ENCODE results near the gene GPR156. TPM values are rescaled to one million over a fixed set of nuclear protein-coding genes. Genes with fewer than 3 reads are reported as not detected.

GPR156 gene
- total RNA-seq, 4 donors from 2014 or later: 0.18 TPM; not detected in 3

GRCh38 chr3:120129718-120130513, 155.1 kb downstream of the GPR156 start:
- no peak overlapping the region for H3K27ac ChIP-seq
- H3K36me3 ChIP-seq: no peaks in the 10 kb centered on the region
- H3K9me3 ChIP-seq: no peaks in the 10 kb centered on the region
- TF ChIP-seq, protein P1, sequence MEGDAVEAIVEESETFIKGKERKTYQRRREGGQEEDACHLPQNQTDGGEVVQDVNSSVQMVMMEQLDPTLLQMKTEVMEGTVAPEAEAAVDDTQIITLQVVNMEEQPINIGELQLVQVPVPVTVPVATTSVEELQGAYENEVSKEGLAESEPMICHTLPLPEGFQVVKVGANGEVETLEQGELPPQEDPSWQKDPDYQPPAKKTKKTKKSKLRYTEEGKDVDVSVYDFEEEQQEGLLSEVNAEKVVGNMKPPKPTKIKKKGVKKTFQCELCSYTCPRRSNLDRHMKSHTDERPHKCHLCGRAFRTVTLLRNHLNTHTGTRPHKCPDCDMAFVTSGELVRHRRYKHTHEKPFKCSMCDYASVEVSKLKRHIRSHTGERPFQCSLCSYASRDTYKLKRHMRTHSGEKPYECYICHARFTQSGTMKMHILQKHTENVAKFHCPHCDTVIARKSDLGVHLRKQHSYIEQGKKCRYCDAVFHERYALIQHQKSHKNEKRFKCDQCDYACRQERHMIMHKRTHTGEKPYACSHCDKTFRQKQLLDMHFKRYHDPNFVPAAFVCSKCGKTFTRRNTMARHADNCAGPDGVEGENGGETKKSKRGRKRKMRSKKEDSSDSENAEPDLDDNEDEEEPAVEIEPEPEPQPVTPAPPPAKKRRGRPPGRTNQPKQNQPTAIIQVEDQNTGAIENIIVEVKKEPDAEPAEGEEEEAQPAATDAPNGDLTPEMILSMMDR (IDR thresholded peaks at IDR 0.05 in 4 of 5, conservative IDR thresholded peaks at IDR 0.05 in 1 of 5): no peak
- no peak for TF ChIP-seq POLR2A (IDR thresholded peaks at IDR 0.05)
- no peak overlapping the region for H3K4me3 ChIP-seq
- DNase-seq (no peak), ATAC-seq (no peak)
- intact Hi-C loops (cut with DNase I; ENCODE audit: low total_unique reads): no loop called here
- no peaks in the 10 kb centered on the region for H3K27me3 ChIP-seq
- in situ Hi-C loops (cut with MboI; ENCODE audit: low sequenced_read_pairs in 4 of 4): no loop called here
- H3K4me1 ChIP-seq: no peaks in the 10 kb centered on the region

GRCh38 chr3:120129051-120129450, 156.0 kb downstream of the GPR156 start:
- Histone ChIP-seq H3K9me3 (no peaks in the 10 kb centered on the region), H3K27ac (no peak overlapping the region), H3K4me1 (no peaks in the 10 kb centered on the region), H3K36me3 (no peaks in the 10 kb centered on the region), H3K27me3 (no peaks in the 10 kb centered on the region), H3K4me3 (no peak overlapping the region)
- in situ Hi-C loops (cut with MboI; ENCODE audit: low sequenced_read_pairs in 4 of 4): no loop called here
- intact Hi-C loops (cut with DNase I; ENCODE audit: low total_unique reads): no loop called here
- no peak for TF ChIP-seq POLR2A (IDR thresholded peaks at IDR 0.05)
- TF ChIP-seq, protein P1 (IDR thresholded peaks at IDR 0.05 in 4 of 5, conservative IDR thresholded peaks at IDR 0.05 in 1 of 5): no peak
- ATAC-seq (no peak), DNase-seq (no peak)

DNA sequence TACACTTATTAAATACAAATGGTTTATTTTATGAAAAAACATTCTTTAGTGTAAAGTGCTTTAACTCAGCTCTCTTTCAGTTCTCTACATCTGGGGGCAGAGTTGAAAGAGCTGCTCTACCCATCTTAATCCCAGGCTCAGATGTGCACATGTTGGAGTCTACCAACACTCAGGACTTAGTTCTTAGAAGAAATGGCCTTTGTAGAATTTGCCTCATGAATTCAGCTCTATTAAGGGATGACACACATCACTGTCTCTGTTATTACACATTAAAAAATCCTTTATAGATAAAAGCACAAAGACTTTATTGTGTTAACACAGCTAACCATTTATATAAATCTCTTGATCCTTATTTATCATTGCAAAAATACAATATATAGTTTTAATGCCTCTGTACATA, 159.0 kb downstream of the GPR156 start:
- no peak overlapping the region for H3K27ac ChIP-seq
- ATAC-seq (no peak), DNase-seq (no peak)
- H3K4me1 ChIP-seq: no peaks in the 10 kb centered on the region
- intact Hi-C loops (cut with DNase I; ENCODE audit: low total_unique reads): no loop called here
- no peaks in the 10 kb centered on the region for H3K9me3 ChIP-seq
- H3K4me3 ChIP-seq: no peak overlapping the region
- in situ Hi-C loops (cut with MboI; ENCODE audit: low sequenced_read_pairs in 4 of 4): no loop called here
- no peaks in the 10 kb centered on the region for H3K27me3 ChIP-seq
- H3K36me3 ChIP-seq: no peaks in the 10 kb centered on the region
- TF ChIP-seq POLR2A (IDR thresholded peaks at IDR 0.05): no peak
- TF ChIP-seq, protein P1 (IDR thresholded peaks at IDR 0.05 in 4 of 5, conservative IDR thresholded peaks at IDR 0.05 in 1 of 5): no peak

DNA sequence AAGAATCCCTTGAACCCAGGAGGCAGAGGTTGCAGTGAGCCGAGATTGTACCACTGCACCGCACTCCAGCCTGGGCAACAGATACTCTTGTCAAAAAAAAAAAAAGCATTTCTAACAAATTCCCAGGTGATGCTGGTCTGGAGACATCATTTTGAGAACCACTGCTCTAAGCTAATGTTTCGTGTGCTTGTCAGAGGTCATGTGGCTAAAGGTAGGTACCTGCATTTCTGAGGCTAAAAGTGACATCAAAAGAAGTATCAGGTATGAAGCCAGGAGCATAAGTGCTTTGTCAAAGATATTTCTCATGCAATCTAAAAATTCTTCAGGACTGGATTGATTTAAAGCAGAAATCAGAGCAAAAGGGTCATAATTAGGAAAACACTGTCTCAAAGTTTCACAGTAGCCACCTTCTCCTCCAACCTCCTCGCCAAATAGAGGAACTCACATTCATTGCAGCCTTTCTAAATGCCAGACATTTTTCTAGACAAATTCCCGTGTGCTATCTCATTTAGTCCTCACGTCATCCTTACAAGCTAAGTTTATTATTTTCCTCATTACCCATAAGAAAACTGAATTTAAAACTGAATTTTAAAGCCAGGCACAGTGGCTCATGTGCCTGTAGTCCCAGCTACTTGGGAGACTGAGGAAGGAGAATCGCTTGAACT, 165.0 kb downstream of the GPR156 start:
- intact Hi-C loops (cut with DNase I; ENCODE audit: low total_unique reads): no loop called here

More for the DNA sequence above, 165.0 kb downstream of the GPR156 start:
- in situ Hi-C loops (cut with MboI; ENCODE audit: low sequenced_read_pairs in 4 of 4): no loop called here
- H3K27me3 ChIP-seq: no peaks in the 10 kb centered on the region
- H3K36me3 ChIP-seq: no peaks in the 10 kb centered on the region
- H3K27ac ChIP-seq: no peak overlapping the region
- H3K4me3 ChIP-seq: no peak overlapping the region
- ATAC-seq (no peak), DNase-seq (no peak)
- H3K4me1 ChIP-seq: no peaks in the 10 kb centered on the region
- H3K9me3 ChIP-seq: no peaks in the 10 kb centered on the region
- TF ChIP-seq, protein P1 (IDR thresholded peaks at IDR 0.05 in 4 of 5, conservative IDR thresholded peaks at IDR 0.05 in 1 of 5): no peak
- TF ChIP-seq POLR2A (IDR thresholded peaks at IDR 0.05): no peak

Other genes with a start within 250 kb of the GPR156 start
- gene GSK3B, start 190.8 kb downstream of the GPR156 start, total RNA-seq: 10 to 100 TPM; 30.7 to 47.4 (median 35.4) TPM
- 10 to 100 TPM in 3 of 4 donors, 1 to 10 TPM in 1; 8.4 to 15.2 (median 13.6) TPM for gene LRRC58, start 64.1 kb upstream of the GPR156 start, total RNA-seq
- gene FSTL1, start 165.8 kb upstream of the GPR156 start, total RNA-seq: 10 to 100 TPM; 33.4 to 77.5 (median 44.0) TPM

Measured in gastrocnemius medialis (tissue), 4 donors.